PC-9 (cell line): ENCODE data around the gene NFKB2.

Source experiments
- CTCF ChIP-seq: fragments of 200-600 bp; sonication (generic); conservative IDR thresholded peaks from 2 replicates; pipeline ENCODE4 v1.6.1; 2017; ENCODE audit warnings: mixed run types, antibody characterized with exemption, mild to moderate bottlenecking, moderate library complexity
- EZH2 ChIP-seq: fragments of 200-600 bp; sonication (generic); IDR thresholded peaks from 2 replicates; pipeline ENCODE4 v1.8.0; 2017; ENCODE audit warnings: antibody characterized with exemption, low read depth

- TF ChIP-seq CTCF (no peak), EZH2 (no peak)
These were observed 779 bp downstream of the NFKB2 start for GRCh38 chr10:102396317-102396650.
